T-helper 2 cell treated with Interferon-gamma antibody and Interleukin-4, amounts not matched to agents 5 μg/mL and 100 μg/mL, for 36 hours (primary cell): ENCODE data around the gene LRTM2.

ENCODE experiments used
- DNase-seq: peaks from one replicate; pipeline ENCODE4 v3.0.0; 2021; ENCODE audit warnings: low spot score
- H3K27ac Mint-ChIP-seq: one replicate; pipeline ENCODE4 v1.8.0; 2021; ENCODE audit warnings: mild to moderate bottlenecking, mixed read lengths
- H3K27me3 Mint-ChIP-seq: one replicate; pipeline ENCODE4 v1.8.0; 2021; ENCODE audit warnings: low read depth, mixed read lengths
- H3K36me3 Mint-ChIP-seq: one replicate; pipeline ENCODE4 v1.8.0; 2021; ENCODE audit warnings: low read depth, mixed read lengths
- H3K4me1 Mint-ChIP-seq: one replicate; pipeline ENCODE4 v1.8.0; 2021; ENCODE audit warnings: low read depth, mixed read lengths
- H3K4me3 Mint-ChIP-seq: one replicate; pipeline ENCODE4 v1.8.0; 2022; ENCODE audit warnings: mild to moderate bottlenecking, moderate library complexity, mixed read lengths
- H3K9me3 Mint-ChIP-seq: one replicate; pipeline ENCODE4 v1.8.0; 2021; ENCODE audit warnings: mixed read lengths

Gene LRTM2

GRCh38 chr12:1836854-1837421 lies 16.6 kb downstream of the LRTM2 start:
- no peak for DNase-seq
- Mint-ChIP-seq H3K9me3 (no peaks in the 10 kb centered on the region), H3K4me1 (no peaks in the 10 kb centered on the region), H3K27me3 (peaks cover 4% of the 10 kb centered on the region), H3K27ac (no peak overlapping the region), H3K36me3 (no peaks in the 10 kb centered on the region), H3K4me3 (no peak overlapping the region)

- Mint-ChIP-seq H3K27me3 (no peaks in the 10 kb centered on the region), H3K4me1 (no peaks in the 10 kb centered on the region), H3K4me3 (no peak overlapping the region), H3K27ac (no peak overlapping the region), H3K36me3 (no peaks in the 10 kb centered on the region), H3K9me3 (no peaks in the 10 kb centered on the region)
- no peak for DNase-seq
These were observed 17.3 kb downstream of the LRTM2 start for GRCh38 chr12:1837541-1838204.

- H3K27ac Mint-ChIP-seq, result no peak overlapping the region
- no peaks in the 10 kb centered on the region for H3K9me3 Mint-ChIP-seq
- no peak for DNase-seq
- no peaks in the 10 kb centered on the region for H3K36me3 Mint-ChIP-seq
- H3K27me3 Mint-ChIP-seq, result no peaks in the 10 kb centered on the region
- H3K4me3 Mint-ChIP-seq, result no peak overlapping the region
- no peaks in the 10 kb centered on the region for H3K4me1 Mint-ChIP-seq
These were observed 18.0 kb downstream of the LRTM2 start for GRCh38 chr12:1838205-1838993.

DNA sequence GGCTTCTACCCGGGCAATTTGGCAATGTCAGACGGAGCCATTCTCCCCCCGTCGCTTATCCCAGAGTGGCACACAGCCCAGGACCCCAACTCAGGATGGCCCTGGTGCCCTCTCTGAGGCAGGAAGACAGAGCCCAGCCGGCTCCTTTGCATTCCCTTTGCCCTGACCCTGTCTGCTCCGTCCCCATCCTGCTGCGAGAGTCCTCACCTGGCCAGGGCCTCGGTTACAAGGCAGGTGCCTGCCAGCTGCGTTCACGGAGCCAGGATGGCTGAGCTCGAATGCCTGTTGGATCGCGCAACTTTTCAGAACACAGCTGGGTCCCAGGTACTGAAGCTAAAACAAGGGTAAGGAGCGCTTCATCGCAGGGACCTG lies 18.6 kb downstream of the LRTM2 start:
- no peak overlapping the region for H3K4me3 Mint-ChIP-seq
- no peak for DNase-seq
- no peaks in the 10 kb centered on the region for H3K4me1 Mint-ChIP-seq
- H3K27ac Mint-ChIP-seq, result no peak overlapping the region
- H3K9me3 Mint-ChIP-seq, result no peaks in the 10 kb centered on the region
- no peaks in the 10 kb centered on the region for H3K27me3 Mint-ChIP-seq
- H3K36me3 Mint-ChIP-seq, result no peaks in the 10 kb centered on the region

DNA sequence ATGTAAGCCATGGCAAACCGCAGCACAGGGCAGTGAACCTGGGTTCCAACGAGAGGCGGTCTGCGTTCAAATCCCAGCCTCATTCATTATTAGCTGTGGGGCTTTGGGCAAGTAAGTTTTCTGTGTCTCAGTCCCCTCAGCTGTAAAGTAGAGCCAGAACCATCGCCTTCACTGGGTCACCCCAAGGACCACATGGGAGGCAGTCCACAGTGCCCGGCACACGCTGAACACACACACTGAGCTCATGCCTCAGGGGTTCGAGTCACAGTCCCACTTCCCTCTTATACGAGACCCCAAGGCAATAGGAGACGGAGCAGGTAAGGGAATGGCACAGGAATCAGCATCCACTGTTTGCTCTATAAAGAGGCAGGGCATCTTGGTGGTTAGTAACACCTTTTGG lies 19.1 kb downstream of the LRTM2 start:
- no peak for DNase-seq
- H3K4me1 Mint-ChIP-seq, result no peaks in the 10 kb centered on the region
- no peaks in the 10 kb centered on the region for H3K9me3 Mint-ChIP-seq
- H3K27ac Mint-ChIP-seq, result no peak overlapping the region
- no peaks in the 10 kb centered on the region for H3K36me3 Mint-ChIP-seq
- H3K4me3 Mint-ChIP-seq, result no peak overlapping the region
- no peaks in the 10 kb centered on the region for H3K27me3 Mint-ChIP-seq

GRCh38 chr12:1839956-1840951 lies 19.9 kb downstream of the LRTM2 start:
- DNase-seq, result no peak
- Mint-ChIP-seq H3K4me1 (no peaks in the 10 kb centered on the region), H3K27ac (no peak overlapping the region), H3K9me3 (no peaks in the 10 kb centered on the region), H3K27me3 (no peaks in the 10 kb centered on the region), H3K36me3 (no peaks in the 10 kb centered on the region), H3K4me3 (no peak overlapping the region)

- no peaks in the 10 kb centered on the region for H3K4me1 Mint-ChIP-seq
- H3K27ac Mint-ChIP-seq, result no peak overlapping the region
- no peak overlapping the region for H3K4me3 Mint-ChIP-seq
- no peaks in the 10 kb centered on the region for H3K36me3 Mint-ChIP-seq
- H3K9me3 Mint-ChIP-seq, result no peaks in the 10 kb centered on the region
- no peaks in the 10 kb centered on the region for H3K27me3 Mint-ChIP-seq
- DNase-seq, result no peak
These were observed 20.6 kb downstream of the LRTM2 start for GRCh38 chr12:1840981-1841425.

DNA sequence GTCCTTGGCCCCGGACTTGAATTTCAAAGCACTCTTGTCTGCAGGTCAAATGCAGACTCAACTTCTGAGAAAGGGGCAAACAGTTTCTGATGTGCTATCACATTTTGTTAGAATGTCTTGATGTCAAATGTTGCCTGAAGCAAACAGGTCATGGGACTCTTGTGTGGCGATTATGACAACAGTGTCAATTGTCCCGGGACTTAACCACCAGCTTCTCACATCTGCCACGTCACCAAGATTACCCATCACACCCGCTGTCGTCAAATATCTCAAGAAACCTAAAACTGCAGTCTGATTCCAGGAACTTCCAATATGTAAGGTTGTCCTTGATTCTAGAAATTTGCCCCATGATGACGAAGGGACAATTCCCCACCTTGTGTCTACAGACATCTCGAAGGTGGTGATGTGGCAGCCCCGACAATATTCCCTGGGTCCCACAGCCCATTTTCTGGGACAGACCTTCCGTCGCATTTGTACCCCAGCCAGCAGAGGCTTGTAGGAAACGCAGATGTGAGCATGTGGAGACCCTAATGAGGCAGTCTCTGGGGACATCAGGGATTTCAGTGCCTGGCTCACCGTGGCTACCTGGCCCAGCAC lies 21.3 kb downstream of the LRTM2 start:
- no peak for DNase-seq
- no peaks in the 10 kb centered on the region for H3K36me3 Mint-ChIP-seq
- H3K4me1 Mint-ChIP-seq, result no peaks in the 10 kb centered on the region
- H3K27me3 Mint-ChIP-seq, result no peaks in the 10 kb centered on the region
- no peaks in the 10 kb centered on the region for H3K9me3 Mint-ChIP-seq
- H3K27ac Mint-ChIP-seq, result no peak overlapping the region
- H3K4me3 Mint-ChIP-seq, result no peak overlapping the region

- Mint-ChIP-seq H3K27me3 (no peaks in the 10 kb centered on the region), H3K27ac (no peak overlapping the region), H3K4me3 (no peak overlapping the region), H3K4me1 (no peaks in the 10 kb centered on the region), H3K9me3 (no peaks in the 10 kb centered on the region), H3K36me3 (no peaks in the 10 kb centered on the region)
- no peak for DNase-seq
These were observed 22.0 kb downstream of the LRTM2 start for GRCh38 chr12:1842183-1842904.

DNA sequence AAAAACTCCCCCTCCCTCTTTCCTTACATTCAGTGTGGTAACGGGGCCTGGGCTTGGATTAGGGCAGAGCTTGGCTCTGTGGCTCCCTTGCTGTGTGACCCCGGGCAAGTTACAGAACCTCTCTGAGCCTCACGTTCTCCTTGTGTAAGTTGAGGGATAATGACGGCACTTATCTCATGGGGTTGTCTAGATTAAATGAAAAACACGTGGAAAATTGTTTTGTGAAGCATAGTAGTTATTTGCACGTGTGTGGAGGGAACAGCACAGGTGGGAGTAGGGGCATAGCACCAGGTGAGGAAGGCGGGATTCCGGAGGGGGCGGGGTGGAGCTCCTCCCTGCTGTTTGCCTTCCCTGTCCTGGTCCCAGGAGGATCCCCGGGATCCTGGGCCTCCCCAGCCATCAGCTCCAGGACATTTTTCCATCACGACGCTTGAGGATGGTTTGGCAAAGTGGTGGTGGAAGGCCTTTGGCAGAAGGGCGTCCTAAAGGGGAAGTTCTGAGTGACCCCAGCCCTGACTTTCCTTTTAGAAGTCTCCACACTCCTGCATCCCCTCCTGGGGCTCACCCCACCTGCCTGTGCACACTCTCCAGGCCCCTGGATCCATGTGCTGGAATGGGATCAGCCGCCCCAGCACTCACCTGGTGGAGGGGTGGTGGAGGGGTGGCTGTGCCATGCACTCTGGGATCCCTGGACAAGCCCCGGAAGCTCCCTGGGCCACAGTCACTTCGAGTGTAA lies 22.7 kb downstream of the LRTM2 start:
- Mint-ChIP-seq H3K27ac (no peak overlapping the region), H3K27me3 (no peaks in the 10 kb centered on the region), H3K9me3 (no peaks in the 10 kb centered on the region), H3K4me1 (no peaks in the 10 kb centered on the region), H3K36me3 (no peaks in the 10 kb centered on the region), H3K4me3 (no peak overlapping the region)
- DNase-seq, result no peak

DNA sequence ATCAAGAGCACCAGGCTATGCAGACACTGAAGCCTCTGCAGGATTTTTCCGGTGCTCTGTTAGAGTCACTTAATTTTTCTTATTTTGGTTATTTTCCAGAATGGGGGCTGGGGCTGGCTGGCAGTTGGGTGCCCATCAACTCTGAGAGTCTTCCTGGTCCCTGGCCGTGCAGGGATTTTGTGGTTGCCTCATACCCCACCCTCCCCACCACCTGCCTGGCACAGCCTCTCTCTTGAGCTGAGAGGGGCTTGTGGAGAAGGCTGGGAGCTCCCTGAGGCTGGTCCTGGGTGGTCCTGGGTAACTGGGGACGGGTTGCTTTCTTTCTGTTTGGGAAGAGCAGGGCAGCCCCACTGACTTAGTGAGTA lies 23.3 kb downstream of the LRTM2 start:
- Mint-ChIP-seq H3K9me3 (no peaks in the 10 kb centered on the region), H3K36me3 (no peaks in the 10 kb centered on the region), H3K4me3 (no peak overlapping the region), H3K27me3 (no peaks in the 10 kb centered on the region), H3K4me1 (no peaks in the 10 kb centered on the region), H3K27ac (no peak overlapping the region)
- no peak for DNase-seq

- H3K36me3 Mint-ChIP-seq, result no peaks in the 10 kb centered on the region
- no peaks in the 10 kb centered on the region for H3K27me3 Mint-ChIP-seq
- H3K9me3 Mint-ChIP-seq, result no peaks in the 10 kb centered on the region
- no peak overlapping the region for H3K4me3 Mint-ChIP-seq
- no peak for DNase-seq
- no peak overlapping the region for H3K27ac Mint-ChIP-seq
- H3K4me1 Mint-ChIP-seq, result no peaks in the 10 kb centered on the region
These were observed 23.9 kb downstream of the LRTM2 start for GRCh38 chr12:1844223-1844622.
